ENCODE results near the gene RASA3. TPM values are rescaled to one million over a fixed set of nuclear protein-coding genes. Genes with fewer than 3 reads are reported as not detected.

Gene RASA3
- total and polyA plus RNA-seq, 9 of the 15 experiments (the other 6 are each of a cell fraction or from before 2014, with no cell fraction given) = 0.72 to 25.3 (median 14.4) TPM

- 21% methylated on average over 12 of the region's 23 CpGs for WGBS (ENCODE audit: insufficient coverage, low coverage, missing lambda C conversion rate)
- Histone ChIP-seq H3K4me2 (ENCODE audit: insufficient read depth, low read length) (no peak overlapping the region), H3K27ac (ENCODE audit: extremely low read depth, low read depth, low read length) (no peak overlapping the region), H3K79me2 (ENCODE audit: control insufficient read depth, insufficient read depth, low read length) (no peaks in the 10 kb centered on the region), H3K4me3 (no peak overlapping the region), H2AFZ (ENCODE audit: low read depth, low read length) (no peak overlapping the region), H4K20me1 (replicated peaks; ENCODE audit: control insufficient read depth, insufficient read depth, low read length) (no peaks in the 10 kb centered on the region; the same call in 1 of the 2 replicates), H3K9me1 (ENCODE audit: control insufficient read depth, insufficient read depth, low read length) (no peaks in the 10 kb centered on the region), H3K36me3 (ENCODE audit: control insufficient read depth, insufficient read depth, low read length) (no peaks in the 10 kb centered on the region), H3K27me3 (ENCODE audit: control insufficient read depth in 2 of 2, insufficient read depth in 2 of 2, low read length in 2 of 2) (peaks cover 12 to 60% of the 10 kb centered on the region in 2 experiments; a peak in 4 of 5 replicates), H3K9ac (ENCODE audit: insufficient read depth in 1 of 2, low read depth in 2 of 2, low read length in 2 of 2) (no peak overlapping the region), H3K4me1 (replicated peaks in 1 of 2; ENCODE audit: control insufficient read depth in 2 of 2, insufficient read depth in 2 of 2, low read length in 2 of 2) (peaks cover 2 to 28% of the 10 kb centered on the region in 2 experiments; a peak in 4 of 5 replicates), H3K9me3 (replicated peaks; ENCODE audit: control insufficient read depth, insufficient read depth, low read depth, low read length) (no peaks in the 10 kb centered on the region)
- BruUV-seq (replicated peaks) = no TSS peak
- CTCF ChIA-PET (ENCODE audit: low intra/inter-chr PET ratio) = no interaction called here
- FAIRE-seq = no peak
- intact Hi-C loops (cut with micrococcal nuclease) = no loop called here
- ATAC-seq = no peak
- no peak for TF ChIP-seq ZKSCAN8 (CRISPR knock-in tag; IDR thresholded peaks at IDR 0.05)
- no peak for TF ChIP-seq IRF2 (CRISPR knock-in tag; IDR thresholded peaks at IDR 0.05)
- POLR2A ChIA-PET = interaction anchor here (0.6 kb wide), 1 partner anchor 362 kb away, joined by 3 read pairs; no protein-coding TSS in a partner anchor
- in situ Hi-C loops (cut with MboI) = no loop called here
- no peak for DNase-seq (ENCODE audit: extremely low read depth in 1 of 4, low spot score in 3 of 4)
These were observed 189.8 kb downstream of the RASA3 start for GRCh38 chr13:113942591-113943103.

DNA sequence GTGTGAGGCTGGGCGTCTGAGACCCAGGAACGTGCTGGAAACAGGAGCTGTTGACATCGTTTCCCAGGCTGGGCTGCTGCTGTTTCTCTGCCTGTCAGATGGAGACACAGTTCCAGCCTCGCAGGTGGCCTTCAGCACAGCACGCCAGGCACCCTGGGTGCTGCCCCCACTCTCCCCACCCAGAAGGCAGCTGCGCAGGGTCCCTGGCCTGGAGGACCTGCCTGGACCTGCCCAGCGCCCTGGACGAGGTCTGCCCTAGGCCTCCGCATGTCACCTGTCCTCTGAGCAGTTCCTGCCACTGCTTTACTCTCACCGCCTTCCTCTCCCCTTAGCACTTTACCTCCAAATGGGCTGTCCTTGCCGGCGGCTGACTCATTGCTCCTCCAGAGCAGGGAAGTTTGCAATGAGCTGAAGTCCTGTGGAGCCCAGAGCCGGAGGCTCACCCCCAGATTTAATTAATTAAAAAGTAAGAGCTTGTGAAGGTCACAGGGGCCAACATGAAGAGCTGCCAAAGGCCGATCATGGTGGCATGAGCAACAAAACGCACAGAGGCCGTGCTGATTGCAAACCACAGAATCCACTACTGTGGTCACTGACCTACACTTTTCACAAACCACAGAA lies 190.7 kb downstream of the RASA3 start:
- intact Hi-C loops (cut with micrococcal nuclease) = no loop called here
- in situ Hi-C loops (cut with MboI) = no loop called here
- POLR2A ChIA-PET = interaction anchor here (0.7 kb wide), 1 partner anchor 12 kb away, joined by 4 read pairs; no protein-coding TSS in a partner anchor

More for the DNA sequence above, 190.7 kb downstream of the RASA3 start:
- no peak overlapping the region for H3K4me3 ChIP-seq
- no peak overlapping the region for H3K9ac ChIP-seq (ENCODE audit: insufficient read depth in 1 of 2, low read depth in 2 of 2, low read length in 2 of 2)
- no peaks in the 10 kb centered on the region for H3K9me3 ChIP-seq (replicated peaks; ENCODE audit: control insufficient read depth, insufficient read depth, low read depth, low read length)
- FAIRE-seq = no peak
- peaks cover 20 to 70% of the 10 kb centered on the region in 2 experiments; a peak in 4 of 5 replicates for H3K27me3 ChIP-seq (ENCODE audit: control insufficient read depth in 2 of 2, insufficient read depth in 2 of 2, low read length in 2 of 2)
- DNase-seq (ENCODE audit: extremely low read depth in 1 of 4, low spot score in 3 of 4) = no peak
- H3K36me3 ChIP-seq (ENCODE audit: control insufficient read depth, insufficient read depth, low read length) = no peaks in the 10 kb centered on the region
- no peak overlapping the region for H3K27ac ChIP-seq (ENCODE audit: extremely low read depth, low read depth, low read length)
- 0 out of 3 replicates have a peak, but pooled peaks have one; percentile 39 for ATAC-seq
- CTCF ChIA-PET (ENCODE audit: low intra/inter-chr PET ratio) = no interaction called here
- H3K79me2 ChIP-seq (ENCODE audit: control insufficient read depth, insufficient read depth, low read length) = no peaks in the 10 kb centered on the region
- H3K4me1 ChIP-seq (replicated peaks in 1 of 2; ENCODE audit: control insufficient read depth in 2 of 2, insufficient read depth in 2 of 2, low read length in 2 of 2) = peaks cover 0 to 22% of the 10 kb centered on the region in 2 experiments; a peak in 2 of 5 replicates
- no peak overlapping the region for H3K4me2 ChIP-seq (ENCODE audit: insufficient read depth, low read length)
- H3K9me1 ChIP-seq (ENCODE audit: control insufficient read depth, insufficient read depth, low read length) = no peaks in the 10 kb centered on the region
- no TSS peak for BruUV-seq (replicated peaks)
- TF ChIP-seq TFAM (CRISPR knock-in tag; conservative IDR thresholded peaks at IDR 0.05) (no peak), MBD2 (IDR thresholded peaks at IDR 0.05; ENCODE audit: borderline replicate concordance, low read depth) (no peak), FOXK1 (CRISPR knock-in tag; IDR thresholded peaks at IDR 0.05; ENCODE audit: borderline replicate concordance) (no peak), PRMT5 (CRISPR knock-in tag; IDR thresholded peaks at IDR 0.05) (no peak), E2F4 (CRISPR knock-in tag; IDR thresholded peaks at IDR 0.05; ENCODE audit: low read depth) (no peak)
- WGBS (ENCODE audit: insufficient coverage, low coverage, missing lambda C conversion rate) = 1% methylated on average over 16 of the region's 16 CpGs
- no peak overlapping the region for H2AFZ ChIP-seq (ENCODE audit: low read depth, low read length)
- no peaks in the 10 kb centered on the region; the same call in 1 of the 2 replicates for H4K20me1 ChIP-seq (replicated peaks; ENCODE audit: control insufficient read depth, insufficient read depth, low read length)

All from K562 (cell line).